IMR-90 (cell line): ENCODE measurements around the gene MAGEB17. TPM values are rescaled to one million over a fixed set of nuclear protein-coding genes. Genes with fewer than 3 reads are reported as not detected.

Experiments
- ATAC-seq: fragments of 200-7000 bp; cut with Tn5 transposase; 2 replicates; pipeline ENCODE4 v1.9.1; 2020; ENCODE audit warnings: low read depth, mild to moderate bottlenecking, moderate library complexity
- BruUV-seq: library from RNA; stranded (reverse); fragments of 400-500 nt; replicated peaks from 2 replicates; lab custom pipeline; 2021; lab: Mats Ljungman, UMichigan
- CTCF ChIA-PET: fragments of 300-600 bp; formaldehyde crosslinking; extraction: SDS; loops from one replicate; lab custom pipeline; 2021; ENCODE audit warnings: antibody characterized with exemption; lab: Yijun Ruan, JAX
- POLR2A ChIA-PET: fragments of 300-600 bp; sonication (Branson Sonifier 250); formaldehyde crosslinking; loops from one replicate; lab custom pipeline; 2022; ENCODE audit warnings: antibody characterized with exemption; ENCODE audit not compliant: unreplicated experiment; lab: Charles Lee
- DNase-seq: peaks from one replicate; pipeline ENCODE4 v3.0.0; 2013
- H2AFZ ChIP-seq: replicated peaks from 2 replicates; pipeline ENCODE3; 2013; ENCODE audit warnings: low read length, mild to moderate bottlenecking; ENCODE audit not compliant: poor library complexity
- H2AK5ac ChIP-seq: 2 replicates; pipeline ENCODE4 v1.6.1; 2013; ENCODE audit warnings: low read depth, low read length, inconsistent platforms
- H2AK9ac ChIP-seq: replicated peaks from 2 replicates; pipeline ENCODE3; 2013; ENCODE audit warnings: mild to moderate bottlenecking, low read depth, low read length, moderate library complexity; ENCODE audit not compliant: poor library complexity
- H2BK120ac ChIP-seq: 2 replicates; pipeline ENCODE4 v1.6.1; 2013; ENCODE audit warnings: low read depth, low read length, inconsistent platforms
- H2BK15ac ChIP-seq: 3 replicates; pipeline ENCODE4 v1.6.1; 2013; ENCODE audit warnings: low read depth, low read length, inconsistent platforms
- H2BK20ac ChIP-seq: 2 replicates; pipeline ENCODE4 v1.6.1; 2013; ENCODE audit warnings: low read depth, mild to moderate bottlenecking, inconsistent platforms, low read length, moderate library complexity
- H2BK5ac ChIP-seq: 2 replicates; pipeline ENCODE4 v1.6.1; 2013; ENCODE audit warnings: mild to moderate bottlenecking, low read depth, low read length, inconsistent platforms; ENCODE audit not compliant: poor library complexity, severe bottlenecking
- H3K14ac ChIP-seq: replicated peaks from 2 replicates; pipeline ENCODE4 v1.6.1; 2013; ENCODE audit warnings: low read depth, low read length, inconsistent platforms
- H3K18ac ChIP-seq: 2 replicates; pipeline ENCODE4 v1.6.1; 2013; ENCODE audit warnings: low read depth, low read length, control low read depth
- H3K23ac ChIP-seq: 2 replicates; pipeline ENCODE4 v1.6.1; 2013; ENCODE audit warnings: low read depth, low read length, inconsistent platforms
- H3K27ac ChIP-seq: 2 replicates; pipeline ENCODE4 v1.5.1; 2013; ENCODE audit warnings: mild to moderate bottlenecking, control low read depth, low read length; ENCODE audit not compliant: insufficient read depth
- H3K27me3 ChIP-seq: 2 replicates; pipeline ENCODE4 v1.6.1; 2013; ENCODE audit warnings: low read length; ENCODE audit not compliant: control insufficient read depth, insufficient read depth
- H3K36me3 ChIP-seq: 2 replicates; pipeline ENCODE4 v1.6.1; 2013; ENCODE audit warnings: low read length, mixed read lengths; ENCODE audit not compliant: control insufficient read depth, insufficient read depth
- H3K4ac ChIP-seq: 2 replicates; pipeline ENCODE4 v1.6.1; 2013; ENCODE audit warnings: low read depth, low read length, inconsistent platforms
- H3K4me1 ChIP-seq: 2 replicates; pipeline ENCODE4 v1.6.1; 2013; ENCODE audit warnings: low read length, mixed read lengths; ENCODE audit not compliant: control insufficient read depth, insufficient read depth
- H3K4me2 ChIP-seq: 2 replicates; pipeline ENCODE4 v1.6.1; 2013; ENCODE audit warnings: low read depth, mild to moderate bottlenecking, control low read depth, low read length, moderate library complexity
- H3K4me3 ChIP-seq: 2 replicates; pipeline ENCODE4 v1.5.1; 2013; ENCODE audit warnings: low read depth, mild to moderate bottlenecking, control low read depth, low read length, moderate library complexity; ENCODE audit not compliant: insufficient read depth
- H3K56ac ChIP-seq: 2 replicates; pipeline ENCODE4 v1.6.1; 2013; ENCODE audit warnings: low read length, inconsistent platforms; ENCODE audit not compliant: insufficient read depth; ENCODE audit errors: extremely low read depth
- H3K79me1 ChIP-seq, 2 experiments: 2 replicates each; pipeline ENCODE4 v1.6.1; 2013; ENCODE audit warnings: low read length in 2 of 2, inconsistent platforms in 1 of 2, low read depth in 1 of 2
- H3K9ac ChIP-seq: 2 replicates; pipeline ENCODE4 v1.6.1; 2013; ENCODE audit warnings: low read depth, low read length, control low read depth
- H3K9me1 ChIP-seq: 2 replicates; pipeline ENCODE4 v1.6.1; 2013; ENCODE audit warnings: low read length, inconsistent platforms; ENCODE audit not compliant: insufficient read depth
- H3K9me3 ChIP-seq: 2 replicates; pipeline ENCODE4 v1.6.1; 2013; ENCODE audit warnings: low read length; ENCODE audit not compliant: control insufficient read depth, insufficient read depth
- H4K20me1 ChIP-seq: 2 replicates; pipeline ENCODE4 v1.6.1; 2013; ENCODE audit warnings: low read length, inconsistent platforms; ENCODE audit not compliant: insufficient read depth
- H4K5ac ChIP-seq: 2 replicates; pipeline ENCODE4 v1.6.1; 2013; ENCODE audit warnings: mild to moderate bottlenecking, low read depth, low read length, control low read depth
- H4K8ac ChIP-seq, 2 experiments: 2 replicates each; pipeline ENCODE4 v1.6.1; 2013; ENCODE audit warnings: low read depth in 2 of 2, low read length in 2 of 2, control low read depth in 1 of 2, inconsistent platforms in 1 of 2
- H4K91ac ChIP-seq: 2 replicates; pipeline ENCODE4 v1.6.1; 2013; ENCODE audit warnings: low read depth, low read length, inconsistent platforms; ENCODE audit not compliant: insufficient read depth
- BHLHE40 ChIP-seq: fragments of 150-350 bp; IDR thresholded peaks from 2 replicates; pipeline ENCODE4 v1.6.1; 2016; ENCODE audit warnings: mild to moderate bottlenecking, low read depth, low read length
- NFE2L2 ChIP-seq: fragments of 150-350 bp; IDR thresholded peaks from 2 replicates; pipeline ENCODE4 v1.6.1; 2016; ENCODE audit warnings: low read depth, mild to moderate bottlenecking, low read length
- WGBS, 2 experiments: methylation state at CpG; one replicate each; pipeline versions ENCODE4 v1.1.5 to v1.1.7; 2013; ENCODE audit warnings: missing lambda C conversion rate in 2 of 2; ENCODE audit not compliant: insufficient read length in 1 of 2; ENCODE audit errors: extremely low coverage in 2 of 2; 5-methylcytosine and 5-hydroxymethylcytosine counted together
- dilution Hi-C: fragments of 300-500 bp; cut with HindIII; formaldehyde crosslinking; loops from one replicate; pipeline ENCODE4 v1.14.3; 2018; ENCODE audit warnings: low sequenced_read_pairs; ENCODE audit not compliant: unreplicated experiment
- in situ Hi-C: fragments of 300-500 bp; cut with MboI; formaldehyde crosslinking; loops from 3 replicates; pipeline ENCODE4 v1.14.3; 2019; ENCODE audit warnings: low sequenced_read_pairs, inconsistent platforms, mixed read lengths
- intact Hi-C: fragments of 100-400 bp; cut with micrococcal nuclease; formaldehyde crosslinking; loops from 2 replicates; pipeline ENCODE4 v1.10.0; 2022
- polyA plus RNA-seq, 3 experiments: library from polyadenylated mRNA; depleted of rRNA; stranded (reverse); fragments of >200 nt; gene quantifications; 2 replicates each; pipeline ENCODE4 v1.2.3, GENCODE V29; 2012; ENCODE audit warnings: low replicate concordance in 1 of 3
- total RNA-seq: library from RNA; depleted of rRNA; stranded (reverse); fragments of >200 nt; gene quantifications from 2 replicates; pipeline ENCODE4 v1.2.3, GENCODE V29; 2012

MAGEB17 gene
- total and polyA plus RNA-seq, 2 of the 4 experiments (the other 2 are of a cell fraction): under 0.01 to 0.34 TPM

DNA sequence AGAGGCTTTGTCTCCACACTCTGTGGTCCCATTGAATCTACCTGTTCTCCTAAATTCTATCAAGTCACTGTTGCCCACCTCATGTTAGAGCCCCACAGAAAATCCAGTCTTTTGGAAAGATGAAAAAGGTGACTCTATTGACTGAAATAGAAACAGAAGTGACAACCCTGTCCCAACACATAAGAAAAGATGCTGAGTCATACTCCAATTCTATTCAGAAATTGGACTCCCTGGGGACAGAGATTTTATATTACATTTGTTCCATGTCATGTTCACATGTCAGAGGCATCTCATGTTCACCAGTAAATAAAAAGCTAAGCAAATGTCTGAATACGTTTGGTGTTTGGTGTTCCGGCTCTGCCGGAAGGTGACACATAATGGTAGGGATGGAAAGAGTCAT lies 46.9 kb upstream of the MAGEB17 start:
- POLR2A ChIA-PET: no interaction called here
- dilution Hi-C loops (no loop called here), in situ Hi-C loops (loop anchor here (10.0 kb wide), 2 partner anchors 314 to 544 kb away; no protein-coding TSS in a partner anchor), intact Hi-C loops (loop anchor here (5.0 to 10.0 kb wide), 2 partner anchors 184 to 188 kb away; no protein-coding TSS in a partner anchor)
- 0 out of 2 replicates have a peak overlapping the region, but pooled peaks have one; percentile 24 for H2BK20ac ChIP-seq
- no TSS peak for BruUV-seq
- no peaks in the 10 kb centered on the region; the same call in 1 of the 2 replicates for H3K27me3 ChIP-seq
- DNase-seq (no peak), ATAC-seq (no peak)
- TF ChIP-seq NFE2L2 (peak; percentile 91), BHLHE40 (no peak)
- H4K91ac ChIP-seq: no peak overlapping the region
- no peak overlapping the region for H3K4ac ChIP-seq
- no peak overlapping the region for H4K5ac ChIP-seq
- H3K9ac ChIP-seq: no peak overlapping the region
- peaks cover 0 to 6% of the 10 kb centered on the region in 2 experiments; a peak in 2 of 4 replicates for H3K79me1 ChIP-seq
- no peak overlapping the region for H3K23ac ChIP-seq
- no peak overlapping the region for H3K4me2 ChIP-seq
- no peaks in the 10 kb centered on the region for H4K20me1 ChIP-seq
- H2AK9ac ChIP-seq: no peak overlapping the region
- no CpG with 5 or more reads among the region's 3 CpGs for WGBS, 2 experiments
- no peak overlapping the region for H3K18ac ChIP-seq
- no peak overlapping the region for H2AK5ac ChIP-seq
- H2AFZ ChIP-seq: no peak overlapping the region
- CTCF ChIA-PET: interaction anchor here (1.9 kb wide), 1 partner anchor 190 kb away, joined by 6 read pairs; no protein-coding TSS in a partner anchor
- 0 out of 2 replicates have a peak overlapping the region, but pooled peaks have one; percentile 21 for H3K14ac ChIP-seq
- H2BK5ac ChIP-seq: no peak overlapping the region
- no peaks in the 10 kb centered on the region for H3K36me3 ChIP-seq
- no peak overlapping the region for H4K8ac ChIP-seq
- H3K9me1 ChIP-seq: no peaks in the 10 kb centered on the region
- H2BK15ac ChIP-seq: no peak overlapping the region
- H3K4me3 ChIP-seq: no peak overlapping the region
- H3K9me3 ChIP-seq: peaks cover 3% of the 10 kb centered on the region; the same call in 1 of the 2 replicates
- no peaks in the 10 kb centered on the region for H3K4me1 ChIP-seq
- peak overlapping the region; percentile 10; the same call in 1 of the 2 replicates for H2BK120ac ChIP-seq
- H3K56ac ChIP-seq: no peak overlapping the region
- no peak overlapping the region for H3K27ac ChIP-seq
